ENCODE results near the gene TTI1. TPM values are rescaled to one million over a fixed set of nuclear protein-coding genes. Genes with fewer than 3 reads are reported as not detected.

The TTI1 gene
- polyA plus RNA-seq, 3 donors: 6.4 to 9.1 (median 8.8) TPM

DNA sequence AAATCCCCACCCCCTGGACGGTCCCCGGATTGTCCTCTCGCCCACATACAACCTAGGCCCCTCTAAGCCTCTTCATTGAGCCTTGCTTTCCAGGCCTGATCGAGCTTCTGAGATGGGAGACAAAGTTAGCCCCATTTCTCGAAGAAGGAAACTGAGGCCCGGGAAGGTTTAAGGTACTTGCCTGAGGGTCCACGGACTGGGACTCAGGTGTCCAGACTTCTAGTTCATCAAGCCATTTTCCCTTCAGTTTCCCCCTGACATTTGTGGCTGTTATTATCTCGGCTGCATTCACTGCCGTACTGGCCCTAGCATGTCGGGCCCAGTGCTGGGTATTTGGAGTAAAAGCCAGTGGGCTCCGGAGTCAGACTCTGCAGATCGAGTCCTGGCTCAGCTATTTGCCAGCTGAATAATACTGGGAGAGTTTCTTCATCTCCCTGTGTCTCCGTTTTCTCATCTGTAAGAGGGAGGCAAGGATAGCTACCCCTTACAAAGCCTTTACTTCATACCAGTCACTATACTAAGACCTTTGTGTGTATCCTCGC, 923 bp upstream of the TTI1 start:
- H4K20me1 ChIP-seq (ENCODE audit: insufficient read depth, low read length): peaks cover 4% of the 10 kb centered on the region
- WGBS (ENCODE audit: insufficient coverage): 16% methylated on average over 8 of the region's 14 CpGs
- H3K4me3 Mint-ChIP-seq: peak overlapping the region; percentile 94 to 95
- no peaks in the 10 kb centered on the region for H3K9me3 ChIP-seq (replicated peaks in 1 of 2; ENCODE audit: control insufficient read depth in 1 of 2, insufficient read depth in 1 of 2, low read length in 2 of 2)
- H3K79me2 ChIP-seq (ENCODE audit: insufficient read depth, low read length): peaks cover 98% of the 10 kb centered on the region
- peak overlapping the region; percentile 79 to 99 for H3K27ac ChIP-seq (ENCODE audit: low read depth in 1 of 2, low read length in 2 of 2)
- intact Hi-C loops (cut with micrococcal nuclease): loop anchor here (5.0 to 10.0 kb wide), 2 partner anchors 401 to 413 kb away; partner anchors contain the start of gene SNHG17 (in 1 of the 2)
- no peaks in the 10 kb centered on the region for H3K9me3 Mint-ChIP-seq
- H3K27me3 ChIP-seq (ENCODE audit: control insufficient read depth in 2 of 2, insufficient read depth in 2 of 2, low read length in 2 of 2): no peaks in the 10 kb centered on the region
- H3K27ac Mint-ChIP-seq: peak overlapping the region; percentile 95 to 100 (median 100)
- H3K9ac ChIP-seq (ENCODE audit: insufficient read depth, low read length, poor library complexity, severe bottlenecking): peak overlapping the region; percentile 98
- peaks cover 2 to 26% of the 10 kb centered on the region in 2 donors for H3K36me3 ChIP-seq (replicated peaks in 1 of 2; ENCODE audit: control insufficient read depth in 1 of 2, insufficient read depth in 2 of 2, low read length in 2 of 2)
- H3K27me3 Mint-ChIP-seq (ENCODE audit: low read depth in 3 of 3): peaks cover 0 to 1% (median 0%) of the 10 kb centered on the region in 3 donors
- peaks cover 50% of the 10 kb centered on the region for H3K4me1 Mint-ChIP-seq
- DNase-seq: no peak
- H3K36me3 Mint-ChIP-seq: peaks cover 12 to 19% of the 10 kb centered on the region in 2 donors
- H3K4me3 ChIP-seq (replicated peaks in 1 of 3; ENCODE audit: low read depth in 2 of 3, low read length in 3 of 3): peak overlapping the region; percentile 64 to 93 (median 85)
- H3K4me2 ChIP-seq (replicated peaks; ENCODE audit: extremely low read depth, low read length, poor library complexity, severe bottlenecking): peak overlapping the region; percentile 86
- H2AFZ ChIP-seq (ENCODE audit: insufficient read depth, low read depth, low read length, poor library complexity, severe bottlenecking): peak overlapping the region; percentile 90
- TF ChIP-seq, protein P1, sequence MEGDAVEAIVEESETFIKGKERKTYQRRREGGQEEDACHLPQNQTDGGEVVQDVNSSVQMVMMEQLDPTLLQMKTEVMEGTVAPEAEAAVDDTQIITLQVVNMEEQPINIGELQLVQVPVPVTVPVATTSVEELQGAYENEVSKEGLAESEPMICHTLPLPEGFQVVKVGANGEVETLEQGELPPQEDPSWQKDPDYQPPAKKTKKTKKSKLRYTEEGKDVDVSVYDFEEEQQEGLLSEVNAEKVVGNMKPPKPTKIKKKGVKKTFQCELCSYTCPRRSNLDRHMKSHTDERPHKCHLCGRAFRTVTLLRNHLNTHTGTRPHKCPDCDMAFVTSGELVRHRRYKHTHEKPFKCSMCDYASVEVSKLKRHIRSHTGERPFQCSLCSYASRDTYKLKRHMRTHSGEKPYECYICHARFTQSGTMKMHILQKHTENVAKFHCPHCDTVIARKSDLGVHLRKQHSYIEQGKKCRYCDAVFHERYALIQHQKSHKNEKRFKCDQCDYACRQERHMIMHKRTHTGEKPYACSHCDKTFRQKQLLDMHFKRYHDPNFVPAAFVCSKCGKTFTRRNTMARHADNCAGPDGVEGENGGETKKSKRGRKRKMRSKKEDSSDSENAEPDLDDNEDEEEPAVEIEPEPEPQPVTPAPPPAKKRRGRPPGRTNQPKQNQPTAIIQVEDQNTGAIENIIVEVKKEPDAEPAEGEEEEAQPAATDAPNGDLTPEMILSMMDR (IDR thresholded peaks at IDR 0.05): no peak
- peaks cover 30 to 41% of the 10 kb centered on the region in 2 donors for H3K4me1 ChIP-seq (ENCODE audit: control insufficient read depth in 1 of 2, insufficient read depth in 2 of 2, low read length in 2 of 2)

DNA sequence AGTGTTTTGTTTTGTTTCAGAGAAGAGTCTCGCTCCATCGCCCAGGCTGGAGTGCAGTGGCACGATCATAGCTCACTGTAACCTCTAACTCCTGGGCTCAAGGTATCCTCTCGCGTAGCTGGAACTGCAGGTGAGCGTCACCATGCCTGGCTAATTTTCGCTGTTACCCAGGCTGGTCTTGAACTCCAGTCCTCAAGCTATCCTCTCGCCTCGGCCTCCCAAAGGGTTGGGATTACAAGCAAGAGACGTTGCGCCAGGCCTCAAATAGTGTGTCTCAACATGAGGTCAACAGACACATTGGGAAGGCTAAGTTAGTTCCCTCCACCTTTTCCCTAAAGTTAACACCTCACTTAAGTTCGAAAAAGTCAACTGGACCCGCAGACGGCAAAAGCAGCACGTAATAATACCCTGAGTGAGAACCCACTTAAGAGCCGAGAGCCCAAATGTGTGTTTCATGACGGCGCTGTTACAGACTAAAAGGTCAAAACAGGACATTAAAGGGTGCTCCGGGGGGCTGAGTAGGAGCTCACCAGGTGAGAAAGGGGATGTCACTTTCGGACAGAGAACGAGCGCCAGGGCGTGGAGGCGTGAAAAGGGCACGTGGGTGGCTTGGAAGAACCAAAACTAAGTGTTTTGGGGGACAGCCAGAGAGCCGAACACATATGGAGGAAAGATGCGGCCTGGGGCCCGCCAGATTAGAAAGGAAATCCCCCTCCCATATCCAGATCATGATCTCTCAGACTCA, 499 bp downstream of the TTI1 start:
- peaks cover 0 to 1% (median 0%) of the 10 kb centered on the region in 3 donors for H3K27me3 Mint-ChIP-seq (ENCODE audit: low read depth in 3 of 3)
- intact Hi-C loops (cut with micrococcal nuclease): loop anchor here (5.0 to 10.0 kb wide), 2 partner anchors 402 to 415 kb away; partner anchors contain the start of gene SNHG17 (in 1 of the 2)
- 32% methylated on average over 22 of the region's 28 CpGs for WGBS (ENCODE audit: insufficient coverage)
- H3K27ac Mint-ChIP-seq: peak overlapping the region; percentile 95 to 100 (median 100)
- no peaks in the 10 kb centered on the region for H3K27me3 ChIP-seq (ENCODE audit: control insufficient read depth in 2 of 2, insufficient read depth in 2 of 2, low read length in 2 of 2)
- peaks cover 56% of the 10 kb centered on the region for H3K4me1 Mint-ChIP-seq
- peak overlapping the region; percentile 79 to 99 for H3K27ac ChIP-seq (ENCODE audit: low read depth in 1 of 2, low read length in 2 of 2)
- peaks cover 15 to 22% of the 10 kb centered on the region in 2 donors for H3K36me3 Mint-ChIP-seq
- H3K4me2 ChIP-seq (replicated peaks; ENCODE audit: extremely low read depth, low read length, poor library complexity, severe bottlenecking): peak overlapping the region; percentile 86
- H2AFZ ChIP-seq (ENCODE audit: insufficient read depth, low read depth, low read length, poor library complexity, severe bottlenecking): peak overlapping the region; percentile 90
- peaks cover 2 to 26% of the 10 kb centered on the region in 2 donors for H3K36me3 ChIP-seq (replicated peaks in 1 of 2; ENCODE audit: control insufficient read depth in 1 of 2, insufficient read depth in 2 of 2, low read length in 2 of 2)
- peaks cover 98% of the 10 kb centered on the region for H3K79me2 ChIP-seq (ENCODE audit: insufficient read depth, low read length)
- peak overlapping the region; percentile 94 to 95 for H3K4me3 Mint-ChIP-seq
- peak overlapping the region; percentile 64 to 93 (median 85) for H3K4me3 ChIP-seq (replicated peaks in 1 of 3; ENCODE audit: low read depth in 2 of 3, low read length in 3 of 3)
- DNase-seq: peak in 1 of 3 donors; percentile 10
- H3K9me3 ChIP-seq (replicated peaks in 1 of 2; ENCODE audit: control insufficient read depth in 1 of 2, insufficient read depth in 1 of 2, low read length in 2 of 2): no peaks in the 10 kb centered on the region
- TF ChIP-seq, protein P1 (IDR thresholded peaks at IDR 0.05): no peak
- H3K4me1 ChIP-seq (ENCODE audit: control insufficient read depth in 1 of 2, insufficient read depth in 2 of 2, low read length in 2 of 2): peaks cover 30 to 41% of the 10 kb centered on the region in 2 donors
- no peaks in the 10 kb centered on the region for H4K20me1 ChIP-seq (ENCODE audit: insufficient read depth, low read length)
- peak overlapping the region; percentile 98 for H3K9ac ChIP-seq (ENCODE audit: insufficient read depth, low read length, poor library complexity, severe bottlenecking)
- no peaks in the 10 kb centered on the region for H3K9me3 Mint-ChIP-seq
